HG03378 (cell line): Measurements from ENCODE around the gene SPAST.
"Not testable (repeated sequence)": the region's sequence is repeated elsewhere in the genome, so short reads cannot be mapped to it uniquely, and the experiment has no call there.

ENCODE experiments used
- ATAC-seq: cut with Tn5 transposase; IDR thresholded peaks from one replicate; pipeline ENCODE4 v1.9.1; 2021; ENCODE audit warnings: mild to moderate bottlenecking, moderate library complexity; ENCODE audit not compliant: unreplicated experiment

Gene SPAST, protein sequence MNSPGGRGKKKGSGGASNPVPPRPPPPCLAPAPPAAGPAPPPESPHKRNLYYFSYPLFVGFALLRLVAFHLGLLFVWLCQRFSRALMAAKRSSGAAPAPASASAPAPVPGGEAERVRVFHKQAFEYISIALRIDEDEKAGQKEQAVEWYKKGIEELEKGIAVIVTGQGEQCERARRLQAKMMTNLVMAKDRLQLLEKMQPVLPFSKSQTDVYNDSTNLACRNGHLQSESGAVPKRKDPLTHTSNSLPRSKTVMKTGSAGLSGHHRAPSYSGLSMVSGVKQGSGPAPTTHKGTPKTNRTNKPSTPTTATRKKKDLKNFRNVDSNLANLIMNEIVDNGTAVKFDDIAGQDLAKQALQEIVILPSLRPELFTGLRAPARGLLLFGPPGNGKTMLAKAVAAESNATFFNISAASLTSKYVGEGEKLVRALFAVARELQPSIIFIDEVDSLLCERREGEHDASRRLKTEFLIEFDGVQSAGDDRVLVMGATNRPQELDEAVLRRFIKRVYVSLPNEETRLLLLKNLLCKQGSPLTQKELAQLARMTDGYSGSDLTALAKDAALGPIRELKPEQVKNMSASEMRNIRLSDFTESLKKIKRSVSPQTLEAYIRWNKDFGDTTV

DNA sequence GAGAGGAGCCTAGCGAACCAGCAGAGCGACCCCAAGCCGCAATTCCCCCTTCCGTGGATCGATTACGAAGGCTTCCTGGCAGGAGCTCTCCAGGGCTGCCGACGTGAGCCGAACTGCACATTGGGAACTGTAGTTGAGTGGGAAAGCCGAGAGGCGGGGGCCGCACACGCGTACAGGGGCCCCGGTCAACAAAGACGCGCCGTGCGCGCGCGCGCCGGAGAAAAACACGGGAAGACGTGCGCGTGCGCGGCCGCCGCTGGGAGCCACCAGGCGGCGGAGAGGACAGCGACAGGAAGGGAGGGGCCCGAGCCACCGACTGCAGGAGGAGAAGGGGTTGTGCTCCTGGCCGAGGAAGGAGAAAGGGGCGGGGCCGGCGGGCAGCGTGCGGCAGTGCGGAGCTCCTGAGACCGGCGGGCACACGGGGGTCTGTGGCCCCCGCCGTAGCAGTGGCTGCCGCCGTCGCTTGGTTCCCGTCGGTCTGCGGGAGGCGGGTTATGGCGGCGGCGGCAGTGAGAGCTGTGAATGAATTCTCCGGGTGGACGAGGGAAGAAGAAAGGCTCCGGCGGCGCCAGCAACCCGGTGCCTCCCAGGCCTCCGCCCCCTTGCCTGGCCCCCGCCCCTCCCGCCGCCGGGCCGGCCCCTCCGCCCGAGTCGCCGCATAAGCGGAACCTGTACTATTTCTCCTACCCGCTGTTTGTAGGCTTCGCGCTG lies at the start of gene SPAST:
TSS of gene SPAST (plus strand) at position 247 of the 711 bp plus-strand sequence. CDS start at position 523, 276 bp downstream.
- peak; percentile 92 for ATAC-seq

DNA sequence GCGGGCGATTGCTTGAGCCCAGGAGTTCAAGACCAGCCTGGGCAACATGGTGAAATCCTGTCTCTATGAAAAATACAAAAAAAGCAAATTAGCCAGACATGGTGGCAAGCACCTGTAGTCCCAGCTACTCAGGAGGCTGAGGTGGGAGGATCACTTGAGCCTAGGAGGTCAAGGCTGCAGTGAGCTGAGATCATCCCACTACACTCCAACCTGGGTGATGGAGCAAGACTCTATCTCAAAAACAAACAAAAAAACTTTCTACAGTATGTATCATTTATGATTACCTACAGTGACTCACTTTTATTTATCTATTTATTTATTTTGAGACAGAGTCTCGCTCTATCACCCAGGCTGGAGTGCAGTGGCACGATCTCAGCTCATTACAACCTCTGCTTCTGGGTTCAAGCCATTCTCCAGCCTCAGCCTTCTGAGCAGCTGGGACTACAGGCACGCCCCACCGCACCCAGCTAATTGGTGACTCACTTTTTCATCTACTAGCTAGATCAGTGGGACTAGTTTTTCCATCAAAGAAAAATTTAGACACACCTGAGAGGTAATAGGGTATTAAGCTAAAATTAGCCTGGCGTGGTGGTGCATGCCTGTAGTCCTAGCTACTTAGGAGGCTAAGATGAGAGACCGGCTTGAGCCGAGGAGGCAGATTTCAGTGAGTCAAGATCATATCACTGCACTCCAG lies 44.4 kb upstream of the SPAST start:
- ATAC-seq = not testable (repeated sequence)

DNA sequence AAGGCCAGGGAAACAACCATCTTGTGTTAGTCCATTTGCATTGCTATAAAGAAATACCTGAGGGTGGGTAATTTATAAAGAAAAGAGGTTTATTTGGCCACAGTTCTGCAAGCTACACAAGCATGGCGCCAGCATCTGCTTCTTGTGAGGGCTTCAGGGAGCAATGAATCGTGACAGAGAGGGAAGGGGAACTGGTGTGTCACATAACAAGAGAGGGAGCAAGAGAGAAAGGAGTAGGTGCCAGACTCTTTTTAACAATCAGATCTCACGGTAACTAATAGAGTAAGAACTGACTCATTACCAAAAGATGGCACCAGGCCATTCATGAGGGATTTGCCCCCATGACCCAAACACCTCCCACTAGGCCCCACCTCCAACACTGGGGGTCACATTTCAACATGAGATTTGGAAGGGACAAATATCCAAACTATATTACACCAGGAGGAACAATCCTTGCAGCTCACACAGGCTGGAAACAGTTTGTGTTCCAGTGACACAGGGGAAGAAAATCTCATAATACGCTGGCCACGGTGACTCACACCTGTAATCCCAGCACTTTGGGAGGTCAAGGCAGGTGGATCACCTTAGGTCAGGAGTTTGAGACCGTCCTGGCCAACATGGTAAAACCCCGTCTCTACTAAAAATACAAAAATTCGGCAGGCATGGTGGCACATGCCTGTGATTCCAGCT lies 29.0 kb upstream of the SPAST start:
- not testable (repeated sequence) for ATAC-seq

DNA sequence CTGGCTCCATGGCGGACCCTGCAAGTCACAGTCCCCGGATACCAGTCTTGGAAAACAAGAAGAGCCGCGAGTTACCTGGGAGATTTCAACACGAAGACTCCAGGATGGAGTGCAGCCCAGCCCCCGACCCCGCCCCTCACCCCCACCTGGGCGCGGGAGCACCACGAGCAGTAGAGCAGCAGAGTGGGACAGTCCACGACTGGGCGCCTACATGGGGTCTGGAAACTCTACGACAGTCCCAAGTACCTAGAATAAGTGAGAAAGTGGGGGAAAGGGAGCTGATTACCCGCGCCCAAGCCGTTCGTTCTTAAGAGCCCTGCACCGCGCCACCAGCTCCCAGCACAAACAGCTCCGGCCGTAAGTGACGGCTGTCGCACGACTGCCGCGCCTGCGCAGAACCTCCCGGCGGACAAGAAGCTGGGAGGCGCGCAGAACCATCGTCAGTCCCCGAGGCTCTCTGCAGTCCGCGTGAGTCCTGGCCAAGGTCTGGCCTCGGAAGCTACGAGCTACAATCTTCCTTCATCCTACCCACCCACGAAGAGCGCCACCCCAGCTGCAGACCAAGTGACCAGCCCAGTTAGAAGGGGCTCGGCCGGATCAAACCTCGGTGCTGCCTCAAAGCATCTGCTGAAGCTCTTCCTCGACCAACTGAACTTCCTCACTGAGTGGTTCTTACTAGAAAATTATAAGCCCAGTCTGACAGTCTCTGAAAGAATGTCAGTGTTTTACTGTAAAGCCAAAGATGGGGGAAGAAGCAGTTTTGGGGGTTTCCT lies 23.7 kb upstream of the SPAST start, which contains the start of gene DPY30:
TSS of gene DPY30 (minus strand) at position 359 of the 773 bp plus-strand sequence. CDS start at position 10, 349 bp downstream.
- ATAC-seq = peak; percentile 74

DNA sequence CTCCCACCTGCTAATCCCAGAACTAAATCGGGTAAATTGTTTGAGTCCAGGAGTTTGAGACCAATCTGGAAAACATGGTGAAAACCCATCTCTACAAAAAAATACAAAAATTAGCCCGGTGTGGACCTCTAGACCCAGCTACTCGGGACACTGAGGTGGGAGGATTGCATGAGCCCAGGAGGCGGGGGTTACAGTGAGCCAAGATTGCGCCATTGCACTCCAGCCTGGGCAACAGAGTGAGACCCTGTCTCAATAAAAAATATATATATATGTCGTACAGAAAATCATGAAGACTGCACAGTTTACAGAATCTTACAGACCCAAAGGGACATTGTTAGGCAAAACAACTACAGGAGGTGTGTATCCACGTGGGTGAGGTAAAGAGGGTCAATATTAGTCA lies 19.8 kb upstream of the SPAST start:
- no peak for ATAC-seq

DNA sequence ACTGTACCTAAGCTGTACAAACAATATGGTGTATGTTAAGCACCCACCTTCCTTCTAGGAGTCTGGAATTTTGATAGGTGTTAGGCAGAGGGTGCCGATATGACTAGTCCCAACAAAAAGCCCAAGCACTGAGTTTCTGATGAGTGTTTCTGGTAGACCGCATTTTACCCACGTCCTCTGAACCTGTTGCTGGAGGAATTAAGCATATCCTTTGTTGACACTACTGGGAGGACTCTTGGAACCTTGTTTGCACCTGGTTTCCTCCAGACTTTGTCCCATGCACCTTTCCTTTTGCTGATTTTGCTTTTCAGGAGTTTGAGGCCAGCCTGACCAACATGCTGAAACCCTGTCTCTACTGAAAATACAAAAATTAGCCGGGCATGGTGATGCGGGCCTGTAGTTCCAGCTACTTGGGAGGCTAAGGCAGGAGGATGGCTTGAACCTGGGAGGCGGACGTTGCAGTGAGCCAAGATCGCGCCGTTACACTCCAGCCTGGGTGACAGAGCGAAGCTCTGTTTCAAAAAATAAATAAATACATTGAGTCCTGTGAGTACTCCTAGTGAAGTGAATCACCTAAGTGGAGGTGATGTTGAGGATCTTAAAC lies 11.4 kb upstream of the SPAST start:
- ATAC-seq = no peak

DNA sequence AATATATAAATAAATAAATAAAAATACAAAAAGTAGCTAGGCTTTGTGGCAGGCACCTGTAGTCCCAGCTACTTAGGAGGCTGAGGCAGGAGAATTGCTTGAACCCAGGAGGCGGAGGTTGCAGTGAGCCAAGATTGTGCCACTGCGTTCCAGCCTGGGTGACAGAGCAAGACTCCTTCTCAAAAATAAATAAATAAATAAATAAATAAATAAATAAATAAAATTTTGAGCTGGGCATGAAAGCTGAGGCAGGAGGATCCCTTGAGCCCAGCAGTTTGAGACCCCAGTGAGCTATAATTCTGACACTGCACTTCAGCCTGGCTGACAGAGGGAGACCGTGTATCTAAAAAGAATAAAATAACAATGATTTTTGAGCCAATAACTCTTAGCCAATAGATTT lies 8.8 kb upstream of the SPAST start:
- ATAC-seq = not testable (repeated sequence)

DNA sequence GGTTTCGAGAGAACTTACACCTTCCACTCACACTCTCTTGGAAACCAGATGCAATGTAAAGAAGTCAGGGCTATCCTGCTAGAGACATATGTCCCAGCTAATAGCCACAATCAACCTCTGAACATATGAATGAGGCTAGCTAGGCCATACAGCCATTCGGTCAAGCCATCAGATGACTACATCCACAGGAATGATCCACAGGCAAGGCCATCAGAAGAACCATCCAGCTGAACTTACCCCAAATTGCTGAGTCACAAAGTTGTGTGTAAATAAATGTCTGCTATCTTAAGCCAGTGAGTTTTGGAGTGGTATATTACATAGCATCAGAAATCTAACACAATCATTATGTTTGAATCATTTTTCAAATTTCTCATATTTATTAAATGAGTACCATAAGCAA lies 5.2 kb upstream of the SPAST start:
- no peak for ATAC-seq

DNA sequence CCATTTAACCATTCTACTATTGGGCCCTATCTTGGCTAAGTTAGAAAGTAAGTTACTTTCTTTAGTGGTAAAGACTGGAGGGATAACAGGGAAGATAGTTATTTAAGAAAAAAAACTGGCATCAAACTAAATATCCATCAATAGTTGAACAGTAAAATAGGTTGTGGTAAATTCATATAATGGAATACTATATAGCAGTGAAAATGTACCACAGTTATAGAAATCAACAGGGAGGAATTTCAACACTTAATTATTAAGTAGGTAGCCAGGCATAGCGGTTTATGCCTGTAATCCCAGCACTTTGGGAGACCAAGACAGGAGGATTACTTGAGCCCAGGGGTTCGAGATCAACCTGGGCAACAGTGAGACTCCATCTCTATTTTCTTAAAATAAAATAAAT lies 3.1 kb upstream of the SPAST start:
- ATAC-seq = no peak

DNA sequence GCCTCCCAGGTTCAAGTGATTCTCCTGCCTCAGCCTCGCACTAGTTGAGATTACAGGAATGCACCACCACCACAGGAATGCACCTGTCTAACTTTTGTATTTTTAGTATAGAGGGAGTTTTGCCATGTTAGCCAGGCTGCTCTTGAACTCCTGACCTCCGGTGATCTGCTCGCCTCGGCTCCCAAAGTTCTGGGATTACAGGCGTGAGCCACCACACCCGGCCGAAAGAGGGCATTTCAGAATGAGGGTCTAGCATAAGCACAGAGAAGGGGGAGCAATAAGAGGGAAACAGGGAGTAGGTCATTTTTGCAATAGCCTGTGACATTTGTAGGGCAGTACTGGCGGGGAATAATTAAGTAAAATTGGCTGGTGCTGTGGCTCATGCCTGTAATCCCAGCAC lies 1.9 kb upstream of the SPAST start:
- no peak for ATAC-seq

DNA sequence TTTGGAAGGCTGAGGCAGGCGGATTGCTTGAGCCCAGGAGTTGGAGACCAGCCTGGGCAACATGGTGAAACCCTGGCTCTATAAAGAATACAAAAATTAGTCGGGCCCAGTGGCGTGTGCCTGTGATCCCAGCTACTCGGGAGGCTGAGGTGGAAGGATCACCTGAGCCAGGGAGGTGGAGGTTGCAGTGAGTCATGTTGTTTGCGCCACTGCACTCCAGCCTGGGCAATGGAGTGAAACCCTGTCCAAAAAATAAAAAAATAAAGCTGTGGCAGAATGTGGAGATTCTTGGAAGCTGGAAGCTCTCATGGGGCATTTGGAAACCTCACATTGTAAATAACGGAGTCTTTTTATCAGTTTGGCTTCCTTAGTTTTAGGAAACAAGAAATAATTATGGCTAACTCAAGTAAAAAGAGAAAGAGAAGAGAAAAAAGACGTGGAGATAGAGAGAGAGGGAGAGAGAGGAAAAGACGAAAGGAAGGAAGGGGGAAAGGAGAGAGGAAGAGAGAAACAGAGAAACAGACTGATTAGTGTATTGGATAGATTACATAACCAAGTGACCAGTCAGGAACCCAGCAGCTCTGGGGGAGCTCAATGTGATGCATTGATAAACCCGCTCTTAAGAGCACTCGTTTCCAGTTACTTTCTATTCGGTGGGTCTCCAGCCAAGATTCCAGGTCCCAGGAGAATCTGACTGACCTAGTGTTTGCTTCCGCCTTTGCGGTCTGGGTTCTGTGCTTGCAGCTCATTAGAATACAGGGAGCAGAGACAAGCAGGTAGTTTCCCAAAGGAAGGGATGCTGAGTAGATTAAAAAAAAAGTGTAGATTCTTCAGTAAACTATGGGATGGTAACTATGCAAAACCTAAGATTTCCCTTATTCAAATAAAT lies 1.1 kb upstream of the SPAST start:
- no peak for ATAC-seq

DNA sequence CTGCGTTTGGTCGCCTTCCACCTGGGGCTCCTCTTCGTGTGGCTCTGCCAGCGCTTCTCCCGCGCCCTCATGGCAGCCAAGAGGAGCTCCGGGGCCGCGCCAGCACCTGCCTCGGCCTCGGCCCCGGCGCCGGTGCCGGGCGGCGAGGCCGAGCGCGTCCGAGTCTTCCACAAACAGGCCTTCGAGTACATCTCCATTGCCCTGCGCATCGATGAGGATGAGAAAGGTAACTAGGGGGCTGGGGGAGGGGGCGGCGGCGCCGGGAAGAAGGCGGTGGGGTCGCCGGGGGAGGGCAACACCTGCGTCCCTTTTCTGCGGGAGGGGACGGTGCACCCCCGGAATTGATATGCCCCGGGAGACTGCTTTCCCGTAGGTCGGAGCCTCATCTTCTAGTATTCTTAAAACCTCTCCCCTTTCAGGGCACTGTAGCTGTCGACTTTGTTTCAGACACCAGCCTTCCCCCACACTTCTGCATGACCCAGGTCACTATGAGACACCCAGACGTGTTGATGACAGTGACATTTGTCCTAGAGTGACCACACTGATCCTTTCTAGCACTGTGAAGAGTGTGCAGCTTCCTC lies 755 bp downstream of the SPAST start:
- ATAC-seq = peak; percentile 3

DNA sequence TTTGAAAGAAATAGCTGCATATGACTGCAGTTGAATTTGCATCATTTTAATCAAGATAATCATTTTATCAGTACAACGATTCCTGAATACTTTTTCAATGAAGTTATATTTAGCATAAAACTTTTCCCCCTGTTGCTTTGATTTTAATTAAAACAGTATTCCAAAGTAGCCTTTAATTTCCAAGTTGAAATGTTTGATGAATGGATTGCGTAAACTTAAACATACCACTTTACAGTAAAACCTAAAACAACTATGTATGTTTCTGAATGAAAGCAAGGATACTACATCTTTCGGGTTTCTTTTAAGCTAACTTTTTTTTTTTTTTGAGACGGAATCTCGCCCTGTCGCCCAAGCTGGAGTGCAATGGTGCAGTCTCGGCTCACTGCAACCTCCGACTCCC lies 1.4 kb downstream of the SPAST start:
- no peak for ATAC-seq

DNA sequence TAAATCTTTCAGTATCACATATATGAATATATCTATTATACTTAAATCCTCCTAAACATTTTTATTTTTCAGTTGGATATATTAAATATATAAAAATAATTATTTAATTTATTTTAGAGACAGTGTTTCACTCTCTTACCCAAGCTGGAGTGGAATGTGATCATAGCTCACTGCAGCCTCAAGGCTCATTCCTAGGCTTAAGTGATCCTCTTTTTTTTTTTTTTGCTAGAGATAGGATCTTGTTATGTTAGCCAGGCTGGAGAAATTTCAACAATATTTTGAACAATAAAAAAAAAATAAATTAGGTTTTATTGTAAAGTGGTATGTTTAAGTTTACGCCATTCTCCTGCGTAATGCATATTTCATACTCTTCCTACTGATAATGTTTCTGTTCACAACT lies 4.2 kb downstream of the SPAST start:
- ATAC-seq = no peak

DNA sequence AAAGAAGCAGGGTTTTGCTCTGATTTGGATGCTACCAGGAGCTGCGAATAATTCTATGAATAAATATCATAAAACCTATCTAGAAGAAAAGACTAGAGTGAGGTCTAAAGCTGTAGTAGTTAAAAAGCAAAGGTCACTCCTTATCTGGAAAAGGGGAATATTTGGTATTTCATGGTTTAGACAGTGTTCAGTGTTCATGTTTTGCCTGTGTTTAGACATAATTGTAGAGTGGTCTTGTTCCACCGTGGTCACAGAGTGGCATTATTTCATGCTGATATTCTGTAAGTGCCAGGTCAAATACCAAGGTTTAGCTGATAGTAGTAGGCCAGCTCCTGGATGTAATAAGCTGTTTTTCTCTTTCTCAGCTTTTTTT lies 10.8 kb downstream of the SPAST start:
- ATAC-seq = no peak

DNA sequence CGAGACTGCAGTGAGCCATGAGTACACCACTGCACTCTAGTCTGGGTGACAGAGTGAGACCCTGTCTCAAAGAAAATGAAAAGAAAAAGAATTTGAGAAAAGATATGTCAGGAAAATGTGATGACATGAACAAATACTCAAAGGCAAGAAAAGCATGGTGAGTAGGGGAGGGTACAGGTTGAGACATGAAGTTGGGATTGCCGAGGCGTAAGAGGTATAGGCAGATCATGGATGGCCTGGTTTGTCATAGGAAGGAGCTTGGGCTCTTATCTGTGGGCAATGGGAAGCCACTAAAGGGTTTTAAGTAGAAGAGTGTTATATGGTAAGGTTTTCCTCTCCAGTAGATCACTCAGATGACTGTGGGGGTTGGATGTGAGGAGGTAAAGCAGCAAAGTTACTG lies 32.3 kb downstream of the SPAST start:
- ATAC-seq = no peak

DNA sequence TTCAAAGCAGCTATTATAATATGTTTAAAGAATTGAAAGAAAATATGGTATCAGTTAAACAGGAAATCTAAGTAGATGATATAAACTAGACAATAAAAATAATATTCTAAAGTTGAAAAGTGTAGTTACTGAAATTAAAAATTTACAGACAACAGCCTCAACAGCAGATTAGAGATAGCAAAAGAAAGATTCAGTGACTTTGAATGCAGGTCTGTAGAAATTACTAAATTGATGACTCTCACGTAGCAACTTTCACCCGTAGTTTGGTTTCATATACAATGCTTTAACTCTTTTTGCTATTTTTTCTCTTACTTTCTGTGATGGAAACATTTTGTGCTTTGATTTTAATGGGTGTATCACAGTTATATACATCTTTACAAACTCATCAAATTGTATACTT lies 44.8 kb downstream of the SPAST start:
- no peak for ATAC-seq

DNA sequence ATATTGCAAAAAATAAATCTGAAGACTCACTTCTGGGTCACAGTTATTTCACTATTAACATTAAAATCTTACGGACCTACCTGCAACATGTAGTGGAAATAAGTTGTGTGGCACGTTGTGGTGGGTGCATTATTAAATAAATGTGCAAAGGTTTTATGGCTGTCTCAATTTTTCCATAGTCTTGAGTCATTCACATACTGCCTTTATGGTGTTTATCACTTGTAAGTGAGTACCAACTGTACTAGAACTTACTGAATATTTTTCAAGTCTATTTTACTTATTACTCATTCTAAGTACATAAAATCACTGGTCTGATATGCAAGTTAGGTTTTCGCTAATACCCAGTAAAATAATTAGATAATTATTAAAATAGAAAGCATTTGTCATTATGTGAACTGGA lies 54.7 kb downstream of the SPAST start:
- no peak for ATAC-seq
